MM.1S (cell line): ENCODE results near the gene IL19.

Source experiments
- DNase-seq: peaks from one replicate; pipeline ENCODE4 v3.0.0-alpha.2; 2015
- H2AFZ ChIP-seq: fragments of 300-600 bp; sonication (generic); 2 replicates; pipeline ENCODE4 v1.6.0; 2016; ENCODE audit warnings: antibody characterized with exemption, low read length
- H3F3A ChIP-seq: fragments of 300-600 bp; sonication (generic); 2 replicates; pipeline ENCODE4 v1.6.1; 2016; ENCODE audit warnings: mild to moderate bottlenecking, antibody characterized with exemption, low read length, moderate library complexity, mixed read lengths; ENCODE audit not compliant: insufficient read depth
- H3K27ac ChIP-seq: fragments of 300-600 bp; sonication (generic); 2 replicates; pipeline ENCODE4 v1.5.1; 2016; ENCODE audit warnings: mild to moderate bottlenecking, low read length
- H3K27me3 ChIP-seq: fragments of 300-600 bp; sonication (generic); replicated peaks from 2 replicates; pipeline ENCODE4 v1.6.0; 2016; ENCODE audit warnings: low read length; ENCODE audit not compliant: insufficient read depth
- H3K36me3 ChIP-seq: fragments of 300-600 bp; sonication (generic); replicated peaks from 2 replicates; pipeline ENCODE4 v1.6.1; 2016; ENCODE audit warnings: mild to moderate bottlenecking, low read length, mixed read lengths; ENCODE audit not compliant: insufficient read depth
- H3K4me1 ChIP-seq: fragments of 300-600 bp; sonication (generic); 2 replicates; pipeline ENCODE4 v1.6.1; 2016; ENCODE audit warnings: low read length, mixed read lengths
- H3K4me2 ChIP-seq: fragments of 300-600 bp; sonication (generic); 2 replicates; pipeline ENCODE4 v1.6.0; 2016; ENCODE audit warnings: low read depth, low read length
- H3K4me3 ChIP-seq: fragments of 300-600 bp; sonication (generic); 2 replicates; pipeline ENCODE4 v1.5.1; 2016; ENCODE audit warnings: low read length, mixed read lengths
- H3K79me2 ChIP-seq: fragments of 300-600 bp; sonication (generic); 2 replicates; pipeline ENCODE4 v1.6.1; 2016; ENCODE audit warnings: mixed run types, low read length, mixed read lengths
- H3K9ac ChIP-seq: fragments of 300-600 bp; sonication (generic); 2 replicates; pipeline ENCODE4 v1.6.1; 2016; ENCODE audit warnings: low read length, mixed read lengths
- H3K9me2 ChIP-seq: fragments of 300-600 bp; sonication (generic); replicated peaks from 2 replicates; pipeline ENCODE4 v1.6.1; 2016; ENCODE audit warnings: mild to moderate bottlenecking, low read length, mixed read lengths; ENCODE audit not compliant: insufficient read depth
- H3K9me3 ChIP-seq: fragments of 300-600 bp; sonication (generic); replicated peaks from 2 replicates; pipeline ENCODE4 v1.6.1; 2016; ENCODE audit warnings: mild to moderate bottlenecking, low read length, mixed read lengths; ENCODE audit not compliant: insufficient read depth
- H4K20me1 ChIP-seq: fragments of 300-600 bp; sonication (generic); 2 replicates; pipeline ENCODE4 v1.6.1; 2016; ENCODE audit warnings: mild to moderate bottlenecking, low read length, moderate library complexity, mixed read lengths; ENCODE audit not compliant: insufficient read depth
- EZH2 ChIP-seq: fragments of 300-600 bp; sonication (generic); optimal IDR thresholded peaks from 2 replicates; pipeline ENCODE3; 2017; ENCODE audit warnings: low read depth, mild to moderate bottlenecking, antibody characterized with exemption, low read length, mixed read lengths
- EZH2phosphoT487 ChIP-seq: fragments of 300-600 bp; sonication (generic); IDR thresholded peaks from 2 replicates; pipeline ENCODE4 v1.6.1; 2018; ENCODE audit warnings: antibody characterized with exemption, low read length
- TF ChIP-seq, protein P1 (sequence below): fragments of 300-600 bp; sonication (generic); IDR thresholded peaks from 2 replicates; pipeline ENCODE4 v1.5.1; 2016; ENCODE audit warnings: antibody characterized with exemption, low read length, mixed read lengths

Gene IL19

DNA sequence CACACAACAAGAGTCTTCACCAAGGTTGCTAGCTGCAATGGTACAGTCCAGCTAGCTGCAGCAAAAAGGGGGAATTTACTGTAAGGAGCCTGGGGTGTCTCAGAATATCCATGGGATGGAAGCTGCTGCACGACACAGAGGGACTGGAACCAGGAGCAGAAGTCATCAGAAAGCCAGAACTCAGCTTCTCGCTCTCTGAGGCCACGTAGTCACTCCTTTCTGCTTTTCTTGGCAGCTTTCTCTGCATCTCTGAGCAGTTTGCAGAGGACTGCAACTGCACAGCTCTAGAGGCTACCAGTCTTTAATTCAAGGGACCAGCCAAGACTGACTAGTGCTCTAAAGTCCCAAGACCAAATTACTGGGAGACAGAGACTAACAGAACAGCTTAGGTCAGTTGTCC lies 28.7 kb downstream of the IL19 start:
- H2AFZ ChIP-seq, result no peak overlapping the region

DNA sequence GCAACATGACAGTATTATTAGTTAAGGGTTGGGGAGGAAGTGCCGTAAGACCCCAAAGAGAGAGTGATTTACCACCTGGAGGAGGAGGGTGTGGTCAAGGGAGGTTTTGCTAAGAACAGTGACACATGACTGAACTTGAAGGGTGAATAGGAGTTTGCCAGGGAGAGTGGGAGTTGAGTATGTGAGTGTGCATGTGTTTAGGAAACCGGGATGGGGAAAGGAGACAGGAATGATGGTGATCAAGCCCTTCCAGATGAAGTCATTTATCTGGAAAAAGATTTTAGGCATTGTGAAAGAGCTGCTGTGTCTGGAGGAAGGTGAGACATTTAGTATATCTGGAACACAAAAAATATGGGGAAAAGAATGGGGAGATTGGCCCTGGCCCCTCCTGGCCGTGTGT lies 29.8 kb downstream of the IL19 start:
- H3K4me1 ChIP-seq, result peaks cover 38% of the 10 kb centered on the region
- no peak for DNase-seq
- no peak overlapping the region for H3K4me3 ChIP-seq

More for the DNA sequence above, 28.7 kb downstream of the IL19 start:
- Histone ChIP-seq H3K4me1 (peaks cover 37% of the 10 kb centered on the region), H3K79me2 (no peaks in the 10 kb centered on the region), H3K27me3 (no peaks in the 10 kb centered on the region), H3F3A (peaks cover 5% of the 10 kb centered on the region), H3K9ac (no peak overlapping the region), H3K4me2 (no peak overlapping the region), H3K4me3 (no peak overlapping the region), H3K9me3 (no peaks in the 10 kb centered on the region), H3K36me3 (no peaks in the 10 kb centered on the region), H4K20me1 (no peaks in the 10 kb centered on the region), H3K27ac (no peak overlapping the region), H3K9me2 (no peaks in the 10 kb centered on the region)
- no peak for DNase-seq
- no peak for TF ChIP-seq EZH2phosphoT487
- TF ChIP-seq EZH2, result no peak
- TF ChIP-seq, protein P1, sequence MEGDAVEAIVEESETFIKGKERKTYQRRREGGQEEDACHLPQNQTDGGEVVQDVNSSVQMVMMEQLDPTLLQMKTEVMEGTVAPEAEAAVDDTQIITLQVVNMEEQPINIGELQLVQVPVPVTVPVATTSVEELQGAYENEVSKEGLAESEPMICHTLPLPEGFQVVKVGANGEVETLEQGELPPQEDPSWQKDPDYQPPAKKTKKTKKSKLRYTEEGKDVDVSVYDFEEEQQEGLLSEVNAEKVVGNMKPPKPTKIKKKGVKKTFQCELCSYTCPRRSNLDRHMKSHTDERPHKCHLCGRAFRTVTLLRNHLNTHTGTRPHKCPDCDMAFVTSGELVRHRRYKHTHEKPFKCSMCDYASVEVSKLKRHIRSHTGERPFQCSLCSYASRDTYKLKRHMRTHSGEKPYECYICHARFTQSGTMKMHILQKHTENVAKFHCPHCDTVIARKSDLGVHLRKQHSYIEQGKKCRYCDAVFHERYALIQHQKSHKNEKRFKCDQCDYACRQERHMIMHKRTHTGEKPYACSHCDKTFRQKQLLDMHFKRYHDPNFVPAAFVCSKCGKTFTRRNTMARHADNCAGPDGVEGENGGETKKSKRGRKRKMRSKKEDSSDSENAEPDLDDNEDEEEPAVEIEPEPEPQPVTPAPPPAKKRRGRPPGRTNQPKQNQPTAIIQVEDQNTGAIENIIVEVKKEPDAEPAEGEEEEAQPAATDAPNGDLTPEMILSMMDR, result no peak

DNA sequence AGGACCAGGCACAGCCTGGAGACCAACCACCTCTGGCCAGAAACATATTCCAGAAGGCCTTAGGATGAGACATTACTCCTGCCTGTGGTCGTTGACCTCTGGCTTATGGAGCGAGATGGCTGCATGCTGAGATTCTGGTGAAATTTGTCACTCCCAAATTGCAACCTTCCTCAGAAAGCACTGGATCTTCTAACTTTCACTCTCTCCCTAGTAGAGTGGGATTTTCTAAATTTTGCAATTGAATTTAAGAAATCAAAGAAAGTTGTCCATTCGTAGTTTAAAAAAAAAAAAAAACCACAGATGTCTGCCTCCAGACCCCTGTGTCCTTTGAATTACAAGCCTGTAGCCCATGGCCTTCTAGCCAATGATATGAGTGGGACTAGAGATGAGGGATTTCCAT lies 30.3 kb downstream of the IL19 start:
- no peaks in the 10 kb centered on the region for H3K9me3 ChIP-seq
- no peak overlapping the region for H3K4me2 ChIP-seq
- H3K4me3 ChIP-seq, result no peak overlapping the region
- no peak overlapping the region for H2AFZ ChIP-seq
- H3K9me2 ChIP-seq, result no peaks in the 10 kb centered on the region
- H3K79me2 ChIP-seq, result no peaks in the 10 kb centered on the region
- peaks cover 5% of the 10 kb centered on the region for H3F3A ChIP-seq
- peaks cover 41% of the 10 kb centered on the region for H3K4me1 ChIP-seq
- no peak for TF ChIP-seq EZH2phosphoT487
- TF ChIP-seq, protein P1, result no peak
- no peak for TF ChIP-seq EZH2
- H3K27ac ChIP-seq, result no peak overlapping the region
- H4K20me1 ChIP-seq, result no peaks in the 10 kb centered on the region
- no peak for DNase-seq
- no peak overlapping the region for H3K9ac ChIP-seq
- no peaks in the 10 kb centered on the region for H3K27me3 ChIP-seq
- H3K36me3 ChIP-seq, result no peaks in the 10 kb centered on the region

More for the DNA sequence above, 29.8 kb downstream of the IL19 start:
- no peaks in the 10 kb centered on the region for H3K9me3 ChIP-seq
- no peaks in the 10 kb centered on the region for H3K79me2 ChIP-seq
- H3K27me3 ChIP-seq, result no peaks in the 10 kb centered on the region
- no peak overlapping the region for H2AFZ ChIP-seq
- no peak overlapping the region for H3K27ac ChIP-seq
- no peaks in the 10 kb centered on the region for H4K20me1 ChIP-seq
- H3K4me2 ChIP-seq, result no peak overlapping the region
- no peaks in the 10 kb centered on the region for H3K9me2 ChIP-seq
- no peaks in the 10 kb centered on the region for H3K36me3 ChIP-seq
- H3F3A ChIP-seq, result peaks cover 5% of the 10 kb centered on the region
- TF ChIP-seq EZH2, result no peak
- TF ChIP-seq EZH2phosphoT487, result no peak
- TF ChIP-seq, protein P1, result no peak
- H3K9ac ChIP-seq, result no peak overlapping the region
